Hindlimb muscle (tissue), 1 donor: ENCODE data around the gene FREY1. TPM values are rescaled to one million over a fixed set of nuclear protein-coding genes. Genes with fewer than 3 reads are reported as not detected.

Source experiments
- DNase-seq: peaks from one replicate; pipeline ENCODE4 v3.0.0-alpha.2; 2013
- polyA plus RNA-seq: library from polyadenylated mRNA; unstranded; fragments of 120-200 nt; gene quantifications from one replicate; pipeline ENCODE4 v1.2.1, GENCODE V29; 2013; ENCODE audit not compliant: insufficient read length

The FREY1 gene
- polyA plus RNA-seq, 1 donor: 0.26 TPM

DNA sequence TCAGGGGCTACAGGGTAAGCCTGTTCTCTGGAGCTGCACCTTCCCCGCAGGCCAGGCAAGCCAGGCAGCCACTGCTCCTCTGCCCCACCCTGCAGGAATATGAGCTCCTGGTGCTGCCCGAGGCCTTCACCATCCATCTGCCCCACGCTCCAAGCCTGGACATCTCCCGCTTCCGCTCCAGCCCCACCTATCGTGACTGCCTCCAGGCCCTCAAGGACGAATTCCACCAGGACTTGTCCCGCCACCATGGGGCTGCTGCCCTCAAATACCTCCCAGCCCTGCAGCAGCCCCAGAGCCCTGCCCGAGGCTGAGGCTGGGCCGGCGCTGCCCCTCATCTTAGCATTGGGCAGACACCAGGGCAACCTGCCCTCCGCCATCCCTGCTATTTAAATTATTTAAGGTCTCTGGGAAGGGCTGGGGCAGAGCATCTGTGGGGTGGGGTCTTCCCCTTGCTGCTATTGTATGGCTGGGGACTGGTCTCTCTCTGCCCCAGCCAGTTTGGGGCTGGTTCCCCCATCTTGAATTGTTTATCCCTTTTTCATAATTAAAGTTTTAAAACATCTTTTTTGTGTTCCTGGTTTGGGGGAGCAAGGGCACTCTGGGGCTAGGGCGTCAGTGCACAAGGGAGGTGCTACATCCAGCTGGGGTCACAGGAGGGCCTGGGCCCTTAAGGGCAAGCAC lies 21.6 kb upstream of the FREY1 start:
- DNase-seq: no peak

- DNase-seq: no peak
These were observed 20.8 kb upstream of the FREY1 start for GRCh38 chr11:45927684-45928413.

DNA sequence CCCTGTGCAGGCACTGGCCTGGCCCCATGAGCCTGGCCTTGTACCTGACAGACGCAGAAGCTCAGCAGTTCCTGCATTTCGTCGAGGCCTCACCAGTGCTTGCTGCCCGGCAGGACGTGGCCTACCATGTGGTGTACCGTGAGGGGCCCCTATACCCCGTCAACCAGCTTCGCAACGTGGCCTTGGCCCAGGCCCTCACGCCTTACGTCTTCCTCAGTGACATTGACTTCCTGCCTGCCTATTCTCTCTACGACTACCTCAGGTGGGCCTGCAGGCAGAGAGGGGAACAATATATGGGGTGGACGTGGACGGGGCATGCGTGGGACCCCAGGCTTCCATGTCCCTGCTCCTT lies 20.2 kb upstream of the FREY1 start:
- no peak for DNase-seq

GRCh38 chr11:45926536-45927331 lies 19.7 kb upstream of the FREY1 start:
- no peak for DNase-seq

DNA sequence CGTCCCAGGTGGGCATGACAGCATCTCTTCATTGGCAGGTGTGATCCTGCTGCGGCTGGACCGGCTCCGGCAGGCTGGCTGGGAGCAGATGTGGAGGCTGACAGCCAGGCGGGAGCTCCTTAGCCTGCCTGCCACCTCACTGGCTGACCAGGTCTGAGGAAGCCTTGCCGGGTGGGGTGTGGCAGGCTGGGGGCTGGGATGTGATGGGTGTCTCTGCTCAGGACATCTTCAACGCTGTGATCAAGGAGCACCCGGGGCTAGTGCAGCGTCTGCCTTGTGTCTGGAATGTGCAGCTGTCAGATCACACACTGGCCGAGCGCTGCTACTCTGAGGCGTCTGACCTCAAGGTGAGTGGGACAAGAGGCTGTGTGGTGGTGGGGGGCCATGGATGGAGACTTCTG lies 18.9 kb upstream of the FREY1 start:
- DNase-seq: no peak

- no peak for DNase-seq
These were observed 18.5 kb upstream of the FREY1 start for GRCh38 chr11:45925550-45925949.

DNA sequence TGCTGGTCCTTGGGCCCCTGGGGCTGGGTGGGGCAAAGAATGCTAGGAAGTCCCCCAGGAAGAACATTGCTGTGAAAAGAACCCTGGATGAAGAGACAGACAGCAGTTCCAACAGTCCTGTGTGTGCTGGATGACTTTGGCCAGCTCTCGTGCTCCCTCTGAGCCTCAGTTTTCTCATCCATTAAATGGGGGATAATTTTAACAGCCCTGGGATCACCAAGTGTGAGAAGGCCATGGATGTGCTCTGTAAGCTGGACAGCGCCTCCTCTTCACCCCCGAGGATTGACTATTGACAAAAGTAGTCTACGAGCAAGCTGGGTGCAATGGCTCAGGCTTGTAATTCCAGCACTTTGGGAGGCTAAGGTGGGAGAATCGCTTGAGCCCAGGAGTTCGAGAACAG lies 17.9 kb upstream of the FREY1 start:
- DNase-seq: no peak

DNA sequence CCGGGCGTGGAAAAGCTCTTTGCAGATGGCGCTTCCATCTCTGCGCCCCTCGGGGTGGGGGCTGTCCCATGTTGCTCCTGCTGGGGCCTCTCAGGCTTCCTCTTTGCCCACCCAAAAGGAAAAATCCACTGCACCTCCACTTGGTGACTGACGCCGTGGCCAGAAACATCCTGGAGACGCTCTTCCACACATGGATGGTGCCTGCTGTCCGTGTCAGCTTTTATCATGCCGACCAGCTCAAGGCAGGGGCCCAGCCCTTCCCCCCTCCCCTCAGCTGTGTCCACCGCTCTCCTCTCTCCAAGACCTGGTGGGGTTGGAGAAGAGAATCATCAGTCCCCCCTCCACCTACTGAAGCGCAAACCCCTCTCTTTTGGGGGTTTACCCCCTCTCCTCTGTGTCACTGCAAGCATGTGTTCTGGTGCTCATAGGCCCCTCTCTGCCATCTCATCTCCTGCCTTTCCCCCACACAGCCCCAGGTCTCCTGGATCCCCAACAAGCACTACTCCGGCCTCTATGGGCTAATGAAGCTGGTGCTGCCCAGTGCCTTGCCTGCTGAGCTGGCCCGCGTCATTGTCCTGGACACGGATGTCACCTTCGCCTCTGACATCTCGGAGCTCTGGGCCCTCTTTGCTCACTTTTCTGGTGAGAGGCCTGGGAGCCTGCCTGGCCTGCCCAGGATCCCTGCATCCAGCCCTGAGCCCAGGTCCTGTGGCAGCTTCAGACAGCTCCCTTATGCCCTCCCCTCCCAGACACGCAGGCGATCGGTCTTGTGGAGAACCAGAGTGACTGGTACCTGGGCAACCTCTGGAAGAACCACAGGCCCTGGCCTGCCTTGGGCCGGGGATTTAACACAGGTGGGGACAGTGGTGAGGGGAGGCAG lies 17.2 kb upstream of the FREY1 start:
- DNase-seq: no peak

GRCh38 chr11:45922425-45923082 lies 15.5 kb upstream of the FREY1 start, which contains the start of gene LARGE2:
LARGE2 (plus strand) TSS chr11:45922656; CDS start chr11:45922883, 227 bp downstream.
- DNase-seq: no peak

DNA sequence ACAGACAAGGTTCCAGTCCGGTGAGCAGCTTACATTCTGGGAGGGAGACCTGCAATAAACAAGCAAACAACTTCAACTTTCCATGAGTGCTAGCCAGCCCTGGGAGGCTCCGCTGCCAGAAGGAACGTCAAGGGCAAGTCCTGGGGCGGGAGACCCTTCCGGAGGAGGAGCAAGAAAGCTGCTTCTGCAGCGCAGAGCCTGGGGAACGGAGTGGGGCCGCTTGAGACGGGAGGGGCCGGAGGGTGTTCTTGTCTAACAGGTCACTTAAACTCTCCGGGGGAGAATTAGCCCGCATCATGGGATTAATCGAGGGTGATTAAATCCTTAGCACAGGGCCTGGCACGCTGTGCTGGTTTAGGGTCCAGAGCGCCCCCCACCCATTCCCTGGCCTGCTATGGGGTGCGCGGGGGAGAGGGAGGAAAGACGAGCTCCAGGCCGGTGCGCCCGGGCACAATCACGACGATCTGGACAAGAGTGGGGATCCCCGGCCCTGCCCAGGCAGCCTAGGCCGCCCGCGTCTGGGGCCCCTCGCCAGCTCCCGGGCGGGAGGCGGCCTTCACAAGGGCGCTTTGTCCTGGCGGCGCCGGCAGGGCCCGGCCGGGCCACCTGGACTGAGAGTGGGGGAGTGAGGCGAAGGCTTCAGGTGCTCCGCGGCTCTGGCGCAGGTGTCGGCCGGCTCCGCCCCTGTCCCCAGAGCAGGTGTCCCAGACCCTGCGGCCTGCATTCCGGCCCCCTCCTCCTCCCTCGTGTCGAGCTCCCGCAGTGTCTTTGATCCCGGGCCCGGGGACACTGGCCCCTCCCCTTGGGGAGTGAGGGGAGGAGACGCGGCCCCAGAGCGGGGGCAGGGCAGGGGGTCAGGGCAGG lies 14.7 kb upstream of the FREY1 start:
- DNase-seq: peak; percentile 46

GRCh38 chr11:45920531-45921477 lies 13.7 kb upstream of the FREY1 start:
- DNase-seq: no peak

GRCh38 chr11:45919806-45920530 lies 12.9 kb upstream of the FREY1 start:
- DNase-seq: no peak

DNA sequence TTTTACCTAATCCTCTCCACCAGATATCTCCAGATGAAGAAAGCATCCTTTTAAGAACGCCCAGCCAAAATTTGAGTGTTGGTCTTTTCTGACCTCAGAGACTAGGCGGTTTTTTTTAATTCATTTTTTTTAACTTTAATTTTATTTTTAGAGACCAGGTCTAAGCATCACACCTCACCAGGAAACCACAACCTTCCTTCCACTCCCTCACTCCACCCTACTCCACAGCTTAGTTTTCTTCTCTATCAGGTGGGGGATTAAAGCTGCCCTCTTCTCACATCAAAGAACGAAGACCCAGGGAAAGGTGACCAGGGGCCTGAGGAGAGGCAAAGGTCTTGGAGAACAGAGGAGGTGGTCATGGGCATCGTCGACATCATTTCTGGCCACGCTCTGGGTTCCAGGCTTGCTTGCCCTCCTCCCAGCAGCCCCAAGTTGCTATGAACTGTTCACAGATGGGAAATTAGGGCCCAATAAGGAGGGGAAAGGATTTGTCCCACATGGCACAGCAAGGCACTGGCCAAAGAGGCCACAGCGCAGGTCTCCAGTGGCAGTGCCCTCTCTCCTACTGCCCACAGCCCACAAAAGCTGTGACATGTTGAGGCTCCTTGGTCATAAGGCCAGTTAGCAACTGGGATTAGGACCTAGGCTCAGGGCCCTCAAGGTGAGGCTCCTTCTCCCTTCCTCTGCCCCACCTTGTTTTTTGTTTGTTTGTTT lies 12.0 kb upstream of the FREY1 start:
- DNase-seq: no peak

GRCh38 chr11:45918331-45918941 lies 11.4 kb upstream of the FREY1 start:
- DNase-seq: peak; percentile 55

GRCh38 chr11:45917623-45918330 lies 10.7 kb upstream of the FREY1 start, which contains the start of gene PEX16:
PEX16 (minus strand) TSS chr11:45917877; CDS start chr11:45917811, 66 bp downstream.
- peak; percentile 98 for DNase-seq

- no peak for DNase-seq
These were observed 10.2 kb upstream of the FREY1 start for GRCh38 chr11:45917286-45917622.

DNA sequence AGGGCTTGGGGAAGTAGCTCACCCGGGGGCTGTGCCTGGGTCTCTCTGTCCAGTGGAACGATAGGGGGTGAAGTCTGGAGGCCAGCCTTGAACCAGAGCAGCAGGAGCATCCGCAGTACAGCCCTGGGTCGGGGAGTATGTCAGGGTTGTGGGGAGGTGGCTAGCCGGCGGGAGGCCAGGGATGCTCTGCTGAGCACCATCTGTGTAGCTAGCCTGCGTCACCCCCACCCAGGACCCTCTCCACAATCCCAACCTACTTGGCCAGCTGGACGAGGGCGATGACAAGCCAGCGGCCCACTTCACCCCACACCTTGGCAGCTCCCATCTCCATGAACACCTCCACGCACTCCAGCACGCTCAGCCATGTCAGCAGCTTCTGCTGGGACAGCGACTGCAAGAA lies 8.4 kb upstream of the FREY1 start:
- DNase-seq: no peak
